GM19351 (cell line): Measurements from ENCODE around the gene HNRNPUL1.

Experiments
- ATAC-seq: cut with Tn5 transposase; IDR thresholded peaks from one replicate; pipeline ENCODE4 v1.9.1; 2021; ENCODE audit warnings: mild to moderate bottlenecking, moderate library complexity; ENCODE audit not compliant: unreplicated experiment

HNRNPUL1 gene

GRCh38 chr19:41233748-41234240 lies 30.4 kb upstream of the HNRNPUL1 start:
- no peak for ATAC-seq

GRCh38 chr19:41234512-41235168 lies 29.5 kb upstream of the HNRNPUL1 start:
- no peak for ATAC-seq

GRCh38 chr19:41235480-41235879 lies 28.7 kb upstream of the HNRNPUL1 start:
- no peak for ATAC-seq

GRCh38 chr19:41238244-41238643 lies 25.9 kb upstream of the HNRNPUL1 start:
- ATAC-seq: no peak

GRCh38 chr19:41239363-41239762 lies 24.8 kb upstream of the HNRNPUL1 start:
- no peak for ATAC-seq

- no peak for ATAC-seq
Observed at GRCh38 chr19:41239961-41240574, 24.1 kb upstream of the HNRNPUL1 start.

- no peak for ATAC-seq
Observed at GRCh38 chr19:41241859-41242258, 22.3 kb upstream of the HNRNPUL1 start.

GRCh38 chr19:41244117-41244516 lies 20.1 kb upstream of the HNRNPUL1 start:
- no peak for ATAC-seq

GRCh38 chr19:41245843-41246242 lies 18.3 kb upstream of the HNRNPUL1 start:
- ATAC-seq: no peak

GRCh38 chr19:41248895-41249294 lies 15.3 kb upstream of the HNRNPUL1 start:
- no peak for ATAC-seq

GRCh38 chr19:41249707-41250423 lies 14.3 kb upstream of the HNRNPUL1 start:
- no peak for ATAC-seq

GRCh38 chr19:41253660-41254059 lies 10.5 kb upstream of the HNRNPUL1 start:
- ATAC-seq: no peak

GRCh38 chr19:41255171-41255570 lies 9.0 kb upstream of the HNRNPUL1 start:
- ATAC-seq: no peak

- no peak for ATAC-seq
Observed at GRCh38 chr19:41261474-41262190, 2.5 kb upstream of the HNRNPUL1 start.

- no peak for ATAC-seq
Observed at GRCh38 chr19:41263042-41263849, 926 bp upstream of the HNRNPUL1 start.

GRCh38 chr19:41264581-41265394 lies 616 bp downstream of the HNRNPUL1 start:
- ATAC-seq: no peak

- no peak for ATAC-seq
Observed at GRCh38 chr19:41265395-41266153, 1.4 kb downstream of the HNRNPUL1 start.

- no peak for ATAC-seq
Observed at GRCh38 chr19:41269055-41269454, 4.9 kb downstream of the HNRNPUL1 start.

GRCh38 chr19:41269571-41269970 lies 5.4 kb downstream of the HNRNPUL1 start:
- no peak for ATAC-seq
